ENCODE results near the gene CEND1.

DNA sequence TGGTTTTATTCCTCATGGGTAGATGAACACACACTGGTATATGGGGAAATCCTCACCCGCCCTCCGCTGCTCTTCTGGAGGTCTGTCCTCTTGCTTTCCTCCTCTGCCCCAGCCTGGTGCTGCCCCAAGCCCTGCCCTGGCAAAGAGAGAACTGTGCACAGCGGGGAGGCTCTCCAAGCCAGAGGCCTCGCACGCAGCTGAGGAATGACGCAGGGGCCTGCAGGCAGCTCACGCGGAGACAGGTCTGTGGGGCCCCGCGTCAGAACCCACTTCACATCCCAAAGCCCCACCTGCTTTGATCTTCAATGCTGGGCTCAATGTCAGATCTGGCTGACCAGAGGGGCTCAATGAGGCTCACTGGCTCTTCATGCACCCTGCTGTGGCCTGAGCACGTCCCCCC, 22.7 kb downstream of the CEND1 start:
- TF ChIP-seq, protein P1, sequence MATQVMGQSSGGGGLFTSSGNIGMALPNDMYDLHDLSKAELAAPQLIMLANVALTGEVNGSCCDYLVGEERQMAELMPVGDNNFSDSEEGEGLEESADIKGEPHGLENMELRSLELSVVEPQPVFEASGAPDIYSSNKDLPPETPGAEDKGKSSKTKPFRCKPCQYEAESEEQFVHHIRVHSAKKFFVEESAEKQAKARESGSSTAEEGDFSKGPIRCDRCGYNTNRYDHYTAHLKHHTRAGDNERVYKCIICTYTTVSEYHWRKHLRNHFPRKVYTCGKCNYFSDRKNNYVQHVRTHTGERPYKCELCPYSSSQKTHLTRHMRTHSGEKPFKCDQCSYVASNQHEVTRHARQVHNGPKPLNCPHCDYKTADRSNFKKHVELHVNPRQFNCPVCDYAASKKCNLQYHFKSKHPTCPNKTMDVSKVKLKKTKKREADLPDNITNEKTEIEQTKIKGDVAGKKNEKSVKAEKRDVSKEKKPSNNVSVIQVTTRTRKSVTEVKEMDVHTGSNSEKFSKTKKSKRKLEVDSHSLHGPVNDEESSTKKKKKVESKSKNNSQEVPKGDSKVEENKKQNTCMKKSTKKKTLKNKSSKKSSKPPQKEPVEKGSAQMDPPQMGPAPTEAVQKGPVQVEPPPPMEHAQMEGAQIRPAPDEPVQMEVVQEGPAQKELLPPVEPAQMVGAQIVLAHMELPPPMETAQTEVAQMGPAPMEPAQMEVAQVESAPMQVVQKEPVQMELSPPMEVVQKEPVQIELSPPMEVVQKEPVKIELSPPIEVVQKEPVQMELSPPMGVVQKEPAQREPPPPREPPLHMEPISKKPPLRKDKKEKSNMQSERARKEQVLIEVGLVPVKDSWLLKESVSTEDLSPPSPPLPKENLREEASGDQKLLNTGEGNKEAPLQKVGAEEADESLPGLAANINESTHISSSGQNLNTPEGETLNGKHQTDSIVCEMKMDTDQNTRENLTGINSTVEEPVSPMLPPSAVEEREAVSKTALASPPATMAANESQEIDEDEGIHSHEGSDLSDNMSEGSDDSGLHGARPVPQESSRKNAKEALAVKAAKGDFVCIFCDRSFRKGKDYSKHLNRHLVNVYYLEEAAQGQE (IDR thresholded peaks at IDR 0.05; ENCODE audit: borderline replicate concordance): no peak
- TF ChIP-seq EP300 (conservative IDR thresholded peaks at IDR 0.05; ENCODE audit: poor library complexity, severe bottlenecking) (no peak), SMC3 (conservative IDR thresholded peaks at IDR 0.05; ENCODE audit: poor library complexity) (no peak), POLR2AphosphoS5 (IDR thresholded peaks at IDR 0.05) (no peak), RAD21 (conservative IDR thresholded peaks at IDR 0.05) (no peak), EZH2 (IDR thresholded peaks at IDR 0.05; ENCODE audit: borderline replicate concordance, insufficient read depth, low read length, poor library complexity, severe bottlenecking) (no peak)
- TF ChIP-seq, protein P2, sequence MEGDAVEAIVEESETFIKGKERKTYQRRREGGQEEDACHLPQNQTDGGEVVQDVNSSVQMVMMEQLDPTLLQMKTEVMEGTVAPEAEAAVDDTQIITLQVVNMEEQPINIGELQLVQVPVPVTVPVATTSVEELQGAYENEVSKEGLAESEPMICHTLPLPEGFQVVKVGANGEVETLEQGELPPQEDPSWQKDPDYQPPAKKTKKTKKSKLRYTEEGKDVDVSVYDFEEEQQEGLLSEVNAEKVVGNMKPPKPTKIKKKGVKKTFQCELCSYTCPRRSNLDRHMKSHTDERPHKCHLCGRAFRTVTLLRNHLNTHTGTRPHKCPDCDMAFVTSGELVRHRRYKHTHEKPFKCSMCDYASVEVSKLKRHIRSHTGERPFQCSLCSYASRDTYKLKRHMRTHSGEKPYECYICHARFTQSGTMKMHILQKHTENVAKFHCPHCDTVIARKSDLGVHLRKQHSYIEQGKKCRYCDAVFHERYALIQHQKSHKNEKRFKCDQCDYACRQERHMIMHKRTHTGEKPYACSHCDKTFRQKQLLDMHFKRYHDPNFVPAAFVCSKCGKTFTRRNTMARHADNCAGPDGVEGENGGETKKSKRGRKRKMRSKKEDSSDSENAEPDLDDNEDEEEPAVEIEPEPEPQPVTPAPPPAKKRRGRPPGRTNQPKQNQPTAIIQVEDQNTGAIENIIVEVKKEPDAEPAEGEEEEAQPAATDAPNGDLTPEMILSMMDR (IDR thresholded peaks at IDR 0.05; ENCODE audit: poor library complexity, severe bottlenecking): no peak
